Colonic mucosa (tissue), 4 donors: ENCODE data around the gene DTNB. TPM values are rescaled to one million over a fixed set of nuclear protein-coding genes. Genes with fewer than 3 reads are reported as not detected.

Source experiments
- DNase-seq: peaks from one replicate; pipeline ENCODE4 v3.0.0-alpha.2; 2020
- H3K27ac ChIP-seq: fragments of 200-600 bp; one replicate; pipeline ENCODE4 v1.8.0; 2021
- H3K27me3 ChIP-seq: fragments of 200-600 bp; one replicate; pipeline ENCODE4 v1.8.0; 2021
- H3K36me3 ChIP-seq: fragments of 200-600 bp; one replicate; pipeline ENCODE4 v1.8.0; 2021
- H3K4me1 ChIP-seq: fragments of 200-600 bp; one replicate; pipeline ENCODE4 v1.8.0; 2021; ENCODE audit warnings: mild to moderate bottlenecking
- H3K4me3 ChIP-seq: fragments of 200-600 bp; one replicate; pipeline ENCODE4 v1.8.0; 2021
- H3K9ac ChIP-seq, 2 donors: one replicate each; pipeline ENCODE4 v1.7.0; 2013; ENCODE audit warnings: control low read depth in 2 of 2, low read depth in 2 of 2, low read length in 2 of 2
- H3K9me3 ChIP-seq: fragments of 200-600 bp; one replicate; pipeline ENCODE4 v1.8.0; 2021
- CTCF ChIP-seq: fragments of 200-600 bp; IDR thresholded peaks from one replicate; pipeline ENCODE4 v1.8.0; 2022; ENCODE audit warnings: antibody characterized with exemption, mild to moderate bottlenecking
- intact Hi-C: fragments of 100-400 bp; cut with DNase I; formaldehyde crosslinking; loops from one replicate; pipeline ENCODE4 v1.14.1; 2022
- total RNA-seq, 2 donors: library from RNA; stranded (reverse); fragmentation: NEBNext Ultra II Directional in 1 of 2; extraction: Animal tissue kit (Norgen Biotek cat#: 25700) in 1 of 2; gene quantifications; one replicate each; pipeline ENCODE4 v1.2.1, GENCODE V29; 2021
- donor health status: healthy.
- donor health status: DM: no; HTN: no; CAD: no.
- donor health status: DM: no; HTN: no; CAD: no.

DTNB gene
- total RNA-seq, 2 donors from 2014 or later = 5.2 to 9.3 TPM

- intact Hi-C loops = no loop called here
- H3K27ac ChIP-seq = no peak overlapping the region
- H3K27me3 ChIP-seq = no peaks in the 10 kb centered on the region
- no peak for TF ChIP-seq CTCF
- no peak overlapping the region for H3K4me3 ChIP-seq
- H3K36me3 ChIP-seq = no peaks in the 10 kb centered on the region
- no peaks in the 10 kb centered on the region for H3K9me3 ChIP-seq
- no peak for DNase-seq
- no peaks in the 10 kb centered on the region for H3K4me1 ChIP-seq
- no peak overlapping the region for H3K9ac ChIP-seq
These were observed 199.5 kb downstream of the DTNB start for GRCh38 chr2:25473758-25474340.

DNA sequence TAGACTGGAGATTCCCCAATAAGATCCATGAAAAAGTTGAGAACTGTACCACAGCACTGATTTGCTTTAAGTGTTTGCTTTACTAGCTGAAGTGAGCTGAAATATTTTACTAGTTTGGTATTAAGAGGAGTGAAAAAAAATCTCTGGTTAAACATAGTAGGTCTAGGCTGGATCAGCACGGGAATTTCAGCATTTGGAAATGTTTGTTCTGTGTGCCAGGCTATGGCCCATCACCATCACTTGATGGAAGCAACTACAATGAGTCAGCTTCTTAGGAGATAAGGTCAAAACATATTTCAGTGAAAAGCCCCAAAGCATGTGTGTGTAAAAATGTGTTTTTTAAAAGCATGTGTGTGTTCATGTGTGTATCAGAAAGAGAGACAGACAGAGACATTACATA lies 200.2 kb downstream of the DTNB start:
- Histone ChIP-seq H3K27me3 (no peaks in the 10 kb centered on the region), H3K9me3 (no peaks in the 10 kb centered on the region), H3K27ac (no peak overlapping the region), H3K4me3 (no peak overlapping the region), H3K4me1 (no peaks in the 10 kb centered on the region), H3K9ac (no peak overlapping the region), H3K36me3 (no peaks in the 10 kb centered on the region)
- no peak for TF ChIP-seq CTCF
- intact Hi-C loops = no loop called here
- DNase-seq = no peak

DNA sequence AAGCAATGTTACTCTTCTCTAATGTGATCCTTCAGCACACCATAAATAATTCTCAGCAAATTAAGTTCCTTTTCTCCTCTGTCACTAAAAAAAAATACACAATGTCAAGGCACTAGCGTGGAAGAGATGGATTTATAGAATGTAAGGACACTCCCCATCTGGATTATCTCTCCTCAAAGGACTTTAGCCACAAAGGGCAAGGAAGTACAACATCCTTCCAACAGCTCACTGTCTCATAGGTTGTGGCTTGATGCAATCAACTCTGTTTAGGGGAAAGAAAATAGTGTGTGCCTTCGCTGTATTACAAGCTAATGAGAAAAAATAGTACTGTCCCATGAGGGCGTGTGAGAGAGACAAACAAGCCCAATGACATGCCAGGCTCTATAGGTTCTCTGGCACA lies 202.6 kb downstream of the DTNB start:
- intact Hi-C loops = no loop called here
- no peak overlapping the region for H3K27ac ChIP-seq
- H3K4me3 ChIP-seq = no peak overlapping the region

GRCh38 chr2:25467743-25468142 lies 205.6 kb downstream of the DTNB start:
- Histone ChIP-seq H3K27me3 (no peaks in the 10 kb centered on the region), H3K27ac (no peak overlapping the region), H3K4me3 (no peak overlapping the region), H3K9ac (no peak overlapping the region), H3K4me1 (no peaks in the 10 kb centered on the region), H3K36me3 (no peaks in the 10 kb centered on the region), H3K9me3 (no peaks in the 10 kb centered on the region)
- intact Hi-C loops = no loop called here
- TF ChIP-seq CTCF = no peak
- DNase-seq = no peak

More for the DNA sequence above, 202.6 kb downstream of the DTNB start:
- no peak overlapping the region for H3K9ac ChIP-seq
- no peaks in the 10 kb centered on the region for H3K27me3 ChIP-seq
- no peak for DNase-seq
- no peak for TF ChIP-seq CTCF
- H3K4me1 ChIP-seq = no peaks in the 10 kb centered on the region
- no peaks in the 10 kb centered on the region for H3K9me3 ChIP-seq
- H3K36me3 ChIP-seq = no peaks in the 10 kb centered on the region

GRCh38 chr2:25462021-25462420 lies 211.4 kb downstream of the DTNB start:
- Histone ChIP-seq H3K36me3 (no peaks in the 10 kb centered on the region), H3K4me3 (no peak overlapping the region), H3K4me1 (no peaks in the 10 kb centered on the region), H3K9ac (no peak overlapping the region), H3K9me3 (no peaks in the 10 kb centered on the region), H3K27ac (no peak overlapping the region), H3K27me3 (no peaks in the 10 kb centered on the region)
- intact Hi-C loops = no loop called here
- no peak for DNase-seq
- TF ChIP-seq CTCF = no peak
